MCF 10A (cell line): ENCODE data around the gene RNF133. TPM values are rescaled to one million over a fixed set of nuclear protein-coding genes. Genes with fewer than 3 reads are reported as not detected.

Experiments used
- BruUV-seq: library from RNA; stranded (reverse); fragments of 400-500 nt; replicated peaks from 2 replicates; lab custom pipeline; 2021; lab: Mats Ljungman, UMichigan
- CTCF ChIA-PET: fragments of 300-600 bp; sonication (Branson Sonifier 250); formaldehyde crosslinking; extraction: SDS; loops from one replicate; lab custom pipeline; 2021; ENCODE audit warnings: antibody characterized with exemption, inconsistent platforms; lab: Yijun Ruan, JAX
- POLR2A ChIA-PET: fragments of 300-600, 350-650 bp; sonication (Branson Sonifier 250); formaldehyde crosslinking; extraction: SDS; loops from one replicate; lab custom pipeline; 2020; ENCODE audit warnings: antibody characterized with exemption, inconsistent platforms; lab: Yijun Ruan, JAX
- DNase-seq: peaks from one replicate; pipeline ENCODE4 v3.0.0-alpha.2; 2018; ENCODE audit not compliant: unreplicated experiment
- H3K27ac Mint-ChIP-seq: one replicate; pipeline ENCODE4 v1.8.0; 2022; ENCODE audit warnings: mild to moderate bottlenecking, low read depth, mixed read lengths; ENCODE audit not compliant: unreplicated experiment
- H3K27me3 Mint-ChIP-seq: one replicate; pipeline ENCODE4 v1.8.0; 2022; ENCODE audit warnings: mixed read lengths; ENCODE audit not compliant: insufficient read depth, unreplicated experiment
- H3K36me3 Mint-ChIP-seq: one replicate; pipeline ENCODE4 v1.8.0; 2022; ENCODE audit warnings: mild to moderate bottlenecking, moderate library complexity, mixed read lengths; ENCODE audit not compliant: insufficient read depth, unreplicated experiment
- H3K4me1 Mint-ChIP-seq: one replicate; pipeline ENCODE4 v1.8.0; 2022; ENCODE audit warnings: mixed read lengths; ENCODE audit not compliant: insufficient read depth, unreplicated experiment
- H3K4me3 Mint-ChIP-seq: one replicate; pipeline ENCODE4 v1.8.0; 2022; ENCODE audit warnings: mild to moderate bottlenecking, moderate library complexity, mixed read lengths; ENCODE audit not compliant: unreplicated experiment
- H3K9me3 Mint-ChIP-seq: one replicate; pipeline ENCODE4 v1.8.0; 2022; ENCODE audit warnings: mixed read lengths; ENCODE audit not compliant: unreplicated experiment
- CTCF ChIP-seq: fragments of 200-600 bp; IDR thresholded peaks from one replicate; pipeline ENCODE4 v1.8.0; 2022; ENCODE audit warnings: antibody characterized with exemption, mild to moderate bottlenecking; ENCODE audit not compliant: unreplicated experiment
- intact Hi-C: fragments of 100-400 bp; cut with micrococcal nuclease; formaldehyde crosslinking; loops from 2 replicates; pipeline ENCODE4 v1.14.1; 2022
- total RNA-seq: library from RNA; stranded (reverse); gene quantifications from 2 replicates; pipeline ENCODE4 v1.2.3, GENCODE V29; 2022

Gene RNF133
- total RNA-seq, 1 experiment from 2014 or later = 0.70 TPM

- DNase-seq = no peak
- Mint-ChIP-seq H3K4me3 (no peak overlapping the region), H3K27ac (no peak overlapping the region), H3K4me1 (no peaks in the 10 kb centered on the region), H3K27me3 (no peaks in the 10 kb centered on the region), H3K9me3 (no peaks in the 10 kb centered on the region), H3K36me3 (no peaks in the 10 kb centered on the region)
- ChIA-PET POLR2A (interaction anchor here (0.6 kb wide), 1 partner anchor 676 kb away, joined by 3 read pairs; no protein-coding TSS in a partner anchor), CTCF (interaction anchor here (0.5 kb wide), 1 partner anchor 137 kb away, joined by 3 read pairs; no protein-coding TSS in a partner anchor)
- TF ChIP-seq CTCF = no peak
- intact Hi-C loops = no loop called here
- no TSS peak for BruUV-seq
Measured at GRCh38 chr7:122658856-122659255, 40.1 kb downstream of the RNF133 start.

DNA sequence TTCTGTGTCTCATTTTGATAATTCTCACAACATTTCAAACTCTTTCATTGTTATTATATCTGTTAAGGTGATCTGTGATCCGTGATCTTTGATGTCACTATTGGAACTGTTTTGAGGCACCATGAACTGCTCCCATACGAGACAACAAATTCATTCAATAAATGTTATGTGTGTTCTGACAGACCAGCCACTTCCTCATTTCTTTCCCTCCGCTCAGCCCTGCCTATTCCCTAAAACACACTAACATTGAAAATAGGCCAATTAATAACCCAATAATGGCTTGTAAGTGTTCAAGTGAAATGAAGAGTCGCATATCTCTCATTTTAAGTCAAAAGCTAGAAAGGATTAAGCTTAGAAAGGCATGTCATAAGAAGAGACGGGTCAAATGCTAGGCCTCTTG is 45.2 kb downstream of the RNF133 start:
- H3K9me3 Mint-ChIP-seq = no peaks in the 10 kb centered on the region
- DNase-seq = no peak
- BruUV-seq = no TSS peak
- H3K27ac Mint-ChIP-seq = no peak overlapping the region
- no peaks in the 10 kb centered on the region for H3K36me3 Mint-ChIP-seq
- H3K4me3 Mint-ChIP-seq = no peak overlapping the region
- no peaks in the 10 kb centered on the region for H3K27me3 Mint-ChIP-seq
- no peaks in the 10 kb centered on the region for H3K4me1 Mint-ChIP-seq
- intact Hi-C loops = no loop called here
- TF ChIP-seq CTCF = no peak
- ChIA-PET POLR2A (interaction anchor here (0.6 kb wide), 1 partner anchor 904 kb away, joined by 3 read pairs; no protein-coding TSS in a partner anchor), CTCF (no interaction called here)

- Mint-ChIP-seq H3K9me3 (no peaks in the 10 kb centered on the region), H3K4me3 (no peak overlapping the region), H3K27ac (no peak overlapping the region), H3K27me3 (no peaks in the 10 kb centered on the region), H3K36me3 (no peaks in the 10 kb centered on the region), H3K4me1 (no peaks in the 10 kb centered on the region)
- DNase-seq = no peak
- intact Hi-C loops = no loop called here
- TF ChIP-seq CTCF = no peak
- POLR2A ChIA-PET = interaction anchor here (0.6 kb wide), 2 partner anchors 48 to 904 kb away, joined by 3 read pairs; no protein-coding TSS in a partner anchor
- BruUV-seq = no TSS peak
- CTCF ChIA-PET = interaction anchor here (0.7 to 0.8 kb wide), 2 partner anchors 9 to 14 kb away, joined by 3 to 4 read pairs; no protein-coding TSS in a partner anchor
Measured at GRCh38 chr7:122652876-122653275, 46.0 kb downstream of the RNF133 start.

- ChIA-PET CTCF (interaction anchor here (0.6 kb wide), 1 partner anchor 213 kb away, joined by 3 read pairs; no protein-coding TSS in a partner anchor), POLR2A (no interaction called here)
- no peak for TF ChIP-seq CTCF
- Mint-ChIP-seq H3K36me3 (no peaks in the 10 kb centered on the region), H3K4me3 (no peak overlapping the region), H3K27me3 (no peaks in the 10 kb centered on the region), H3K4me1 (no peaks in the 10 kb centered on the region), H3K27ac (no peak overlapping the region), H3K9me3 (no peaks in the 10 kb centered on the region)
- no peak for DNase-seq
- BruUV-seq = no TSS peak
- intact Hi-C loops = no loop called here
Measured at GRCh38 chr7:122651451-122651850, 47.5 kb downstream of the RNF133 start.

Other genes starting within 250 kb of the RNF133 start
- 0.63 and 0.96 TPM in 2 replicates for gene RNF148, start 3.8 kb upstream of the RNF133 start, total RNA-seq
- 7.4 and 10.1 TPM in 2 replicates for gene CADPS2, start 187.3 kb upstream of the RNF133 start, total RNA-seq